KMS-11 (cell line): ENCODE measurements around the gene REV1.

Experiments
- H2AFZ ChIP-seq: fragments of 200-600 bp; sonication (generic); 2 replicates; pipeline ENCODE4 v1.6.1; 2016; ENCODE audit warnings: antibody characterized with exemption, mixed run types, low read depth
- H3K27ac ChIP-seq: fragments of 200-600 bp; sonication (generic); 2 replicates; pipeline ENCODE4 v1.6.1; 2016; ENCODE audit warnings: mild to moderate bottlenecking, mixed run types
- H3K27me3 ChIP-seq: fragments of 200-600 bp; sonication (generic); 2 replicates; pipeline ENCODE4 v1.6.1; 2017; ENCODE audit warnings: mild to moderate bottlenecking, low read depth, mixed run types, moderate library complexity; ENCODE audit not compliant: insufficient read depth
- H3K36me3 ChIP-seq: fragments of 200-600 bp; sonication (generic); 2 replicates; pipeline ENCODE4 v1.6.1; 2017; ENCODE audit warnings: mild to moderate bottlenecking, mixed run types; ENCODE audit not compliant: insufficient read depth
- H3K4me1 ChIP-seq: fragments of 200-600 bp; sonication (generic); 2 replicates; pipeline ENCODE4 v1.6.1; 2016; ENCODE audit warnings: mild to moderate bottlenecking, low read depth, mixed run types; ENCODE audit not compliant: poor library complexity, severe bottlenecking
- H3K4me2 ChIP-seq: fragments of 200-600 bp; sonication (generic); 2 replicates; pipeline ENCODE4 v1.7.0; 2016; ENCODE audit warnings: mild to moderate bottlenecking, mixed run types
- H3K4me3 ChIP-seq: fragments of 200-600 bp; sonication (generic); IDR thresholded peaks from 2 replicates; pipeline ENCODE4 v1.6.1; 2017; ENCODE audit warnings: low read depth, low read length, mixed read lengths; ENCODE audit not compliant: insufficient read depth
- H3K79me2 ChIP-seq: fragments of 200-600 bp; sonication (generic); 2 replicates; pipeline ENCODE4 v1.6.1; 2016; ENCODE audit warnings: low read depth, mixed run types; ENCODE audit not compliant: insufficient read depth
- H3K9ac ChIP-seq: fragments of 200-600 bp; sonication (generic); 2 replicates; pipeline ENCODE4 v1.6.1; 2016; ENCODE audit warnings: mild to moderate bottlenecking, mixed run types
- H4K20me1 ChIP-seq: fragments of 200-600 bp; sonication (generic); 2 replicates; pipeline ENCODE4 v1.6.1; 2016; ENCODE audit warnings: mild to moderate bottlenecking, mixed run types; ENCODE audit not compliant: insufficient read depth
- TF ChIP-seq, protein P1 (sequence below): fragments of 200-600 bp; sonication (generic); conservative IDR thresholded peaks from 2 replicates; pipeline ENCODE4 v1.6.1; 2017; ENCODE audit warnings: low read depth, mild to moderate bottlenecking, antibody characterized with exemption, low read length, moderate library complexity, mixed read lengths

Gene REV1

DNA sequence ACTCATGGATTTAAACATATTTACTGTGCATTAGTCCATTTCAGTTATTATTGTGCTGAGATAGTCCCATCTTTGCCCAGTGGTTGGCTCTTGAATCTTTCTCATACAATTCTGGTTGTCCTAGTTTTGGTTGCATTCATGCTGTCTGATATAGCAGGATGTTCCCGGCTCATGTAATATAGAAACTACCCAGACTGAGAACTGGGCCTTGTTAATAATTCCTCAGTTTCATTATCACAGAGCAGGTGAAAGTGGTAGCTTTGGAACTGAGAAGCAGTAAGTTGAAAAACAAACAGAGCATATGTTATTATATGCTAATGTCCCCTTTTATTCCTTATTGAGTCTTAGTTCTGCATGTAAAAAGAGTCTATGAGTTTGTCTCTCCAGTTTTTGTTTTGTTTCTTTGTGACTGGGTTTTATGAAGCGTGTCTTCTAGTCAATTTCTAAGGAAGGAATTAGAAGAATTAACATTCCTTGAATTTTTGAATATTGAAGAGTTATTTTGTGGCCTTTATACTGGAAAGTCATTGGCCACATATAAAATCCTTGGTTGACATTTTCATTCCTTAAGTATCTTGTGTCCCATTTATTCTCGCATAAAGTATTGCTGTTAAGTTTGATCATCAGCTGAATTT, 109.3 kb downstream of the REV1 start:
- peaks cover 14% of the 10 kb centered on the region; the same call in 1 of the 2 replicates for H3K36me3 ChIP-seq
- no peak overlapping the region for H2AFZ ChIP-seq
- H3K4me3 ChIP-seq = no peak overlapping the region
- TF ChIP-seq, protein P1, sequence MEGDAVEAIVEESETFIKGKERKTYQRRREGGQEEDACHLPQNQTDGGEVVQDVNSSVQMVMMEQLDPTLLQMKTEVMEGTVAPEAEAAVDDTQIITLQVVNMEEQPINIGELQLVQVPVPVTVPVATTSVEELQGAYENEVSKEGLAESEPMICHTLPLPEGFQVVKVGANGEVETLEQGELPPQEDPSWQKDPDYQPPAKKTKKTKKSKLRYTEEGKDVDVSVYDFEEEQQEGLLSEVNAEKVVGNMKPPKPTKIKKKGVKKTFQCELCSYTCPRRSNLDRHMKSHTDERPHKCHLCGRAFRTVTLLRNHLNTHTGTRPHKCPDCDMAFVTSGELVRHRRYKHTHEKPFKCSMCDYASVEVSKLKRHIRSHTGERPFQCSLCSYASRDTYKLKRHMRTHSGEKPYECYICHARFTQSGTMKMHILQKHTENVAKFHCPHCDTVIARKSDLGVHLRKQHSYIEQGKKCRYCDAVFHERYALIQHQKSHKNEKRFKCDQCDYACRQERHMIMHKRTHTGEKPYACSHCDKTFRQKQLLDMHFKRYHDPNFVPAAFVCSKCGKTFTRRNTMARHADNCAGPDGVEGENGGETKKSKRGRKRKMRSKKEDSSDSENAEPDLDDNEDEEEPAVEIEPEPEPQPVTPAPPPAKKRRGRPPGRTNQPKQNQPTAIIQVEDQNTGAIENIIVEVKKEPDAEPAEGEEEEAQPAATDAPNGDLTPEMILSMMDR = no peak
- no peaks in the 10 kb centered on the region for H4K20me1 ChIP-seq
- no peaks in the 10 kb centered on the region for H3K27me3 ChIP-seq
- H3K79me2 ChIP-seq = no peaks in the 10 kb centered on the region
- no peak overlapping the region for H3K9ac ChIP-seq
- no peak overlapping the region for H3K27ac ChIP-seq
- H3K4me1 ChIP-seq = peaks cover 35% of the 10 kb centered on the region
- no peak overlapping the region for H3K4me2 ChIP-seq

GRCh38 chr2:99377879-99378278, 111.9 kb downstream of the REV1 start:
- Histone ChIP-seq H3K79me2 (no peaks in the 10 kb centered on the region), H3K9ac (no peak overlapping the region), H3K27me3 (no peaks in the 10 kb centered on the region), H3K4me3 (no peak overlapping the region), H3K4me2 (peak overlapping the region; percentile 50), H3K27ac (no peak overlapping the region), H4K20me1 (no peaks in the 10 kb centered on the region), H3K4me1 (peaks cover 35% of the 10 kb centered on the region), H2AFZ (no peak overlapping the region), H3K36me3 (peaks cover 12% of the 10 kb centered on the region; the same call in 1 of the 2 replicates)
- TF ChIP-seq, protein P1 = no peak

GRCh38 chr2:99376254-99376864, 113.5 kb downstream of the REV1 start:
- Histone ChIP-seq H3K9ac (no peak overlapping the region), H2AFZ (no peak overlapping the region), H3K4me3 (no peak overlapping the region), H3K4me2 (no peak overlapping the region), H3K36me3 (peaks cover 8% of the 10 kb centered on the region; the same call in 1 of the 2 replicates), H3K27ac (no peak overlapping the region), H3K4me1 (peaks cover 35% of the 10 kb centered on the region), H4K20me1 (no peaks in the 10 kb centered on the region), H3K79me2 (no peaks in the 10 kb centered on the region), H3K27me3 (no peaks in the 10 kb centered on the region)
- TF ChIP-seq, protein P1 = no peak

DNA sequence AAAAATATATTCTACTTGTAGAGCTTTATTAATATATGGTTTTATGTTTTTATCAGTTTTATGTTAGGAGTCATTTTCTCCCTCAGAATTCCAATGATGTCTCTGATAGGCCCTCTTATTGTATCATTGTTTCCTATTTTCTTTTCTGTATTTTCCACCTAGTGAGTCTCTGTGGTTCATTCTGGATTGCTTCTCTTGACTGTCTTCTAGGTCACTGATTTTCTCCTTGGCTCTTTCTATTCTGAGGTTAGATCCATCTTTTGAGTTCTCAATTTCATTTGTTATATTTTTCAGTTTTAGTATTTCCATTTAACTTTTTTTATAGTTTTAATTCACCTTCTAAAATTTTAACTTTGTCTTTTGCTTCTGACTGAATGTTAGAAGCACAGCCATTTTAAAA, 115.1 kb downstream of the REV1 start:
- Histone ChIP-seq H3K27ac (no peak overlapping the region), H3K9ac (no peak overlapping the region), H3K4me1 (peaks cover 24% of the 10 kb centered on the region), H3K4me3 (no peak overlapping the region), H3K79me2 (no peaks in the 10 kb centered on the region), H2AFZ (no peak overlapping the region), H3K27me3 (no peaks in the 10 kb centered on the region), H4K20me1 (no peaks in the 10 kb centered on the region), H3K4me2 (no peak overlapping the region), H3K36me3 (peaks cover 8% of the 10 kb centered on the region; the same call in 1 of the 2 replicates)
- TF ChIP-seq, protein P1 = no peak
